IMR-90 (cell line): ENCODE results near the gene HBZ. TPM values are rescaled to one million over a fixed set of nuclear protein-coding genes. Genes with fewer than 3 reads are reported as not detected.

ENCODE experiments used
- ATAC-seq: fragments of 200-7000 bp; cut with Tn5 transposase; 2 replicates; pipeline ENCODE4 v1.9.1; 2020; ENCODE audit warnings: low read depth, mild to moderate bottlenecking, moderate library complexity
- BruUV-seq: library from RNA; stranded (reverse); fragments of 400-500 nt; replicated peaks from 2 replicates; lab custom pipeline; 2021; lab: Mats Ljungman, UMichigan
- CTCF ChIA-PET: fragments of 300-600 bp; formaldehyde crosslinking; extraction: SDS; loops from one replicate; lab custom pipeline; 2021; ENCODE audit warnings: antibody characterized with exemption; lab: Yijun Ruan, JAX
- POLR2A ChIA-PET: fragments of 300-600 bp; sonication (Branson Sonifier 250); formaldehyde crosslinking; loops from one replicate; lab custom pipeline; 2022; ENCODE audit warnings: antibody characterized with exemption; ENCODE audit not compliant: unreplicated experiment; lab: Charles Lee
- DNase-seq: peaks from one replicate; pipeline ENCODE4 v3.0.0; 2013
- H2AFZ ChIP-seq: replicated peaks from 2 replicates; pipeline ENCODE3; 2013; ENCODE audit warnings: low read length, mild to moderate bottlenecking; ENCODE audit not compliant: poor library complexity
- H2AK5ac ChIP-seq: 2 replicates; pipeline ENCODE4 v1.6.1; 2013; ENCODE audit warnings: low read depth, low read length, inconsistent platforms
- H2AK9ac ChIP-seq: replicated peaks from 2 replicates; pipeline ENCODE3; 2013; ENCODE audit warnings: mild to moderate bottlenecking, low read depth, low read length, moderate library complexity; ENCODE audit not compliant: poor library complexity
- H2BK120ac ChIP-seq: 2 replicates; pipeline ENCODE4 v1.6.1; 2013; ENCODE audit warnings: low read depth, low read length, inconsistent platforms
- H2BK15ac ChIP-seq: 3 replicates; pipeline ENCODE4 v1.6.1; 2013; ENCODE audit warnings: low read depth, low read length, inconsistent platforms
- H2BK20ac ChIP-seq: 2 replicates; pipeline ENCODE4 v1.6.1; 2013; ENCODE audit warnings: low read depth, mild to moderate bottlenecking, inconsistent platforms, low read length, moderate library complexity
- H2BK5ac ChIP-seq: 2 replicates; pipeline ENCODE4 v1.6.1; 2013; ENCODE audit warnings: mild to moderate bottlenecking, low read depth, low read length, inconsistent platforms; ENCODE audit not compliant: poor library complexity, severe bottlenecking
- H3K14ac ChIP-seq: replicated peaks from 2 replicates; pipeline ENCODE4 v1.6.1; 2013; ENCODE audit warnings: low read depth, low read length, inconsistent platforms
- H3K18ac ChIP-seq: 2 replicates; pipeline ENCODE4 v1.6.1; 2013; ENCODE audit warnings: low read depth, low read length, control low read depth
- H3K23ac ChIP-seq: 2 replicates; pipeline ENCODE4 v1.6.1; 2013; ENCODE audit warnings: low read depth, low read length, inconsistent platforms
- H3K27ac ChIP-seq: 2 replicates; pipeline ENCODE4 v1.5.1; 2013; ENCODE audit warnings: mild to moderate bottlenecking, control low read depth, low read length; ENCODE audit not compliant: insufficient read depth
- H3K27me3 ChIP-seq: 2 replicates; pipeline ENCODE4 v1.6.1; 2013; ENCODE audit warnings: low read length; ENCODE audit not compliant: control insufficient read depth, insufficient read depth
- H3K36me3 ChIP-seq: 2 replicates; pipeline ENCODE4 v1.6.1; 2013; ENCODE audit warnings: low read length, mixed read lengths; ENCODE audit not compliant: control insufficient read depth, insufficient read depth
- H3K4ac ChIP-seq: 2 replicates; pipeline ENCODE4 v1.6.1; 2013; ENCODE audit warnings: low read depth, low read length, inconsistent platforms
- H3K4me1 ChIP-seq: 2 replicates; pipeline ENCODE4 v1.6.1; 2013; ENCODE audit warnings: low read length, mixed read lengths; ENCODE audit not compliant: control insufficient read depth, insufficient read depth
- H3K4me2 ChIP-seq: 2 replicates; pipeline ENCODE4 v1.6.1; 2013; ENCODE audit warnings: low read depth, mild to moderate bottlenecking, control low read depth, low read length, moderate library complexity
- H3K4me3 ChIP-seq: 2 replicates; pipeline ENCODE4 v1.5.1; 2013; ENCODE audit warnings: low read depth, mild to moderate bottlenecking, control low read depth, low read length, moderate library complexity; ENCODE audit not compliant: insufficient read depth
- H3K56ac ChIP-seq: 2 replicates; pipeline ENCODE4 v1.6.1; 2013; ENCODE audit warnings: low read length, inconsistent platforms; ENCODE audit not compliant: insufficient read depth; ENCODE audit errors: extremely low read depth
- H3K79me1 ChIP-seq, 2 experiments: 2 replicates each; pipeline ENCODE4 v1.6.1; 2013; ENCODE audit warnings: low read length in 2 of 2, inconsistent platforms in 1 of 2, low read depth in 1 of 2
- H3K9ac ChIP-seq: 2 replicates; pipeline ENCODE4 v1.6.1; 2013; ENCODE audit warnings: low read depth, low read length, control low read depth
- H3K9me1 ChIP-seq: 2 replicates; pipeline ENCODE4 v1.6.1; 2013; ENCODE audit warnings: low read length, inconsistent platforms; ENCODE audit not compliant: insufficient read depth
- H3K9me3 ChIP-seq: 2 replicates; pipeline ENCODE4 v1.6.1; 2013; ENCODE audit warnings: low read length; ENCODE audit not compliant: control insufficient read depth, insufficient read depth
- H4K20me1 ChIP-seq: 2 replicates; pipeline ENCODE4 v1.6.1; 2013; ENCODE audit warnings: low read length, inconsistent platforms; ENCODE audit not compliant: insufficient read depth
- H4K5ac ChIP-seq: 2 replicates; pipeline ENCODE4 v1.6.1; 2013; ENCODE audit warnings: mild to moderate bottlenecking, low read depth, low read length, control low read depth
- H4K8ac ChIP-seq, 2 experiments: 2 replicates each; pipeline ENCODE4 v1.6.1; 2013; ENCODE audit warnings: low read depth in 2 of 2, low read length in 2 of 2, control low read depth in 1 of 2, inconsistent platforms in 1 of 2
- H4K91ac ChIP-seq: 2 replicates; pipeline ENCODE4 v1.6.1; 2013; ENCODE audit warnings: low read depth, low read length, inconsistent platforms; ENCODE audit not compliant: insufficient read depth
- CEBPB ChIP-seq: IDR thresholded peaks from 2 replicates; pipeline ENCODE4 v1.6.1; 2012; ENCODE audit warnings: low read depth, low read length, improper control_type of control experiment
- CHD1 ChIP-seq: IDR thresholded peaks from 2 replicates; pipeline ENCODE4 v1.6.1; 2012; ENCODE audit warnings: low read depth, low read length, improper control_type of control experiment
- CTCF ChIP-seq: conservative IDR thresholded peaks from 2 replicates; pipeline ENCODE4 v1.5.1; 2012; ENCODE audit warnings: mild to moderate bottlenecking, low read depth, low read length, improper control_type of control experiment
- ELK1 ChIP-seq: fragments of 150-350 bp; IDR thresholded peaks from 2 replicates; pipeline ENCODE4 v1.6.1; 2016; ENCODE audit warnings: low read depth, mild to moderate bottlenecking, low read length, moderate library complexity, borderline replicate concordance
- FOS ChIP-seq: fragments of 150-350 bp; IDR thresholded peaks from 2 replicates; pipeline ENCODE4 v1.6.1; 2016; ENCODE audit warnings: low read depth, low read length
- MAFK ChIP-seq: IDR thresholded peaks from 2 replicates; pipeline ENCODE4 v1.6.1; 2012; ENCODE audit warnings: low read depth, low read length, improper control_type of control experiment
- MAZ ChIP-seq: IDR thresholded peaks from 2 replicates; pipeline ENCODE4 v1.6.1; 2012; ENCODE audit warnings: low read depth, mild to moderate bottlenecking, low read length, improper control_type of control experiment, moderate library complexity, borderline replicate concordance
- MXI1 ChIP-seq: IDR thresholded peaks from 2 replicates; pipeline ENCODE4 v1.6.1; 2012; ENCODE audit warnings: low read depth, mild to moderate bottlenecking, low read length, moderate library complexity, borderline replicate concordance
- NFE2L2 ChIP-seq: fragments of 150-350 bp; IDR thresholded peaks from 2 replicates; pipeline ENCODE4 v1.6.1; 2016; ENCODE audit warnings: low read depth, mild to moderate bottlenecking, low read length
- POLR2A ChIP-seq: IDR thresholded peaks from 2 replicates; pipeline ENCODE4 v1.6.1; 2012; ENCODE audit warnings: mild to moderate bottlenecking, low read depth, low read length
- RAD21 ChIP-seq: IDR thresholded peaks from 2 replicates; pipeline ENCODE4 v1.6.1; 2012; ENCODE audit warnings: low read length, improper control_type of control experiment
- RCOR1 ChIP-seq: IDR thresholded peaks from 2 replicates; pipeline ENCODE4 v1.6.1; 2012; ENCODE audit warnings: mild to moderate bottlenecking, low read length, improper control_type of control experiment; ENCODE audit not compliant: insufficient replicate concordance
- RFX5 ChIP-seq: IDR thresholded peaks from 2 replicates; pipeline ENCODE4 v1.8.0; 2012; ENCODE audit warnings: low read depth, mild to moderate bottlenecking, low read length, moderate library complexity
- USF2 ChIP-seq: fragments of 150-350 bp; IDR thresholded peaks from 2 replicates; pipeline ENCODE4 v1.6.1; 2017; ENCODE audit warnings: mild to moderate bottlenecking, antibody characterized with exemption, low read length, low read depth
- WGBS, 2 experiments: methylation state at CpG; one replicate each; pipeline versions ENCODE4 v1.1.5 to v1.1.7; 2013; ENCODE audit warnings: missing lambda C conversion rate in 2 of 2; ENCODE audit not compliant: insufficient read length in 1 of 2; ENCODE audit errors: extremely low coverage in 2 of 2; 5-methylcytosine and 5-hydroxymethylcytosine counted together
- dilution Hi-C: fragments of 300-500 bp; cut with HindIII; formaldehyde crosslinking; loops from one replicate; pipeline ENCODE4 v1.14.3; 2018; ENCODE audit warnings: low sequenced_read_pairs; ENCODE audit not compliant: unreplicated experiment
- in situ Hi-C: fragments of 300-500 bp; cut with MboI; formaldehyde crosslinking; loops from 3 replicates; pipeline ENCODE4 v1.14.3; 2019; ENCODE audit warnings: low sequenced_read_pairs, inconsistent platforms, mixed read lengths
- intact Hi-C: fragments of 100-400 bp; cut with micrococcal nuclease; formaldehyde crosslinking; loops from 2 replicates; pipeline ENCODE4 v1.10.0; 2022
- polyA plus RNA-seq, 3 experiments: library from polyadenylated mRNA; depleted of rRNA; stranded (reverse); fragments of >200 nt; gene quantifications; 2 replicates each; pipeline ENCODE4 v1.2.3, GENCODE V29; 2012; ENCODE audit warnings: low replicate concordance in 1 of 3
- total RNA-seq: library from RNA; depleted of rRNA; stranded (reverse); fragments of >200 nt; gene quantifications from 2 replicates; pipeline ENCODE4 v1.2.3, GENCODE V29; 2012

The HBZ gene
- total and polyA plus RNA-seq, 2 of the 4 experiments (the other 2 are of a cell fraction), result not detected

GRCh38 chr16:140175-140857 lies 12.1 kb upstream of the HBZ start:
- Histone ChIP-seq H3K4me1 (peaks cover 4% of the 10 kb centered on the region; the same call in 1 of the 2 replicates), H3K9me3 (no peaks in the 10 kb centered on the region), H3K9me1 (peaks cover 4% of the 10 kb centered on the region; the same call in 1 of the 2 replicates), H3K79me1 (peaks cover 5 to 16% of the 10 kb centered on the region in 2 experiments), H3K27me3 (no peaks in the 10 kb centered on the region), H3K18ac (no peak overlapping the region), H2AK5ac (no peak overlapping the region), H3K36me3 (no peaks in the 10 kb centered on the region), H3K9ac (no peak overlapping the region), H3K4me2 (no peak overlapping the region), H3K23ac (no peak overlapping the region), H2BK120ac (no peak overlapping the region), H2BK20ac (no peak overlapping the region), H4K91ac (no peak overlapping the region), H4K20me1 (no peaks in the 10 kb centered on the region), H2AK9ac (no peak overlapping the region), H3K27ac (no peak overlapping the region), H3K4ac (no peak overlapping the region), H3K56ac (no peak overlapping the region), H2BK5ac (no peak overlapping the region), H4K8ac (no peak overlapping the region), H4K5ac (no peak overlapping the region), H3K14ac (no peak overlapping the region), H3K4me3 (no peak overlapping the region), H2BK15ac (no peak overlapping the region), H2AFZ (no peak overlapping the region)
- no peak for DNase-seq
- WGBS, 2 experiments, result 50% methylated on average over 1 of the region's 10 CpGs; no CpG with 5 or more reads in 1 of the 2 experiments
- intact Hi-C loops, result no loop called here
- ChIA-PET POLR2A (no interaction called here), CTCF (no interaction called here)
- TF ChIP-seq NFE2L2 (no peak), MAFK (no peak), RAD21 (no peak), USF2 (no peak), CTCF (no peak), POLR2A (no peak), CHD1 (no peak), ELK1 (no peak), RFX5 (no peak), MAZ (no peak), RCOR1 (no peak), MXI1 (no peak), CEBPB (no peak), FOS (no peak)
- in situ Hi-C loops, result no loop called here
- BruUV-seq, result no TSS peak
- no peak for ATAC-seq
- dilution Hi-C loops, result no loop called here
